Coronary artery (tissue), 2 donors: ENCODE results near the gene PRKACB.

ENCODE experiments used
- DNase-seq: peaks from one replicate; pipeline ENCODE4 v3.0.0-alpha.2; 2017; ENCODE audit warnings: low spot score
- H3K27ac ChIP-seq, 2 donors: fragments of 200-600 bp; sonication (generic); one replicate each; pipeline ENCODE4 v1.5.1; 2016 to 2019
- H3K4me3 ChIP-seq: fragments of 200-600 bp; sonication (generic); 2 replicates; pipeline ENCODE4 v1.5.1; 2016; ENCODE audit warnings: mild to moderate bottlenecking, moderate library complexity
- CTCF ChIP-seq: fragments of 200-600 bp; sonication (generic); IDR thresholded peaks from one replicate; pipeline ENCODE4 v1.5.1; 2019; ENCODE audit warnings: antibody characterized with exemption

The PRKACB gene

GRCh38 chr1:84156210-84156621, 12.1 kb downstream of the PRKACB start:
- Histone ChIP-seq H3K27ac (no peak overlapping the region), H3K4me3 (no peak overlapping the region)
- no peak for DNase-seq
- no peak for TF ChIP-seq CTCF

- H3K27ac ChIP-seq = no peak overlapping the region
- TF ChIP-seq CTCF = no peak
- no peak for DNase-seq
- H3K4me3 ChIP-seq = no peak overlapping the region
These were observed 15.6 kb downstream of the PRKACB start for GRCh38 chr1:84159533-84160240.

GRCh38 chr1:84162295-84162694, 18.2 kb downstream of the PRKACB start:
- TF ChIP-seq CTCF = no peak
- Histone ChIP-seq H3K27ac (no peak overlapping the region), H3K4me3 (no peak overlapping the region)
- no peak for DNase-seq

GRCh38 chr1:84163123-84163931, 19.3 kb downstream of the PRKACB start:
- no peak for TF ChIP-seq CTCF
- no peak overlapping the region for H3K27ac ChIP-seq
- no peak for DNase-seq
- no peak overlapping the region for H3K4me3 ChIP-seq

GRCh38 chr1:84164161-84164560, 20.1 kb downstream of the PRKACB start:
- Histone ChIP-seq H3K27ac (no peak overlapping the region), H3K4me3 (no peak overlapping the region)
- no peak for DNase-seq
- no peak for TF ChIP-seq CTCF

- Histone ChIP-seq H3K27ac (no peak overlapping the region), H3K4me3 (no peak overlapping the region)
- no peak for TF ChIP-seq CTCF
- DNase-seq = no peak
These were observed 20.5 kb downstream of the PRKACB start for GRCh38 chr1:84164567-84165021.

- DNase-seq = no peak
- TF ChIP-seq CTCF = no peak
- H3K27ac ChIP-seq = no peak overlapping the region
- no peak overlapping the region for H3K4me3 ChIP-seq
These were observed 21.5 kb downstream of the PRKACB start for GRCh38 chr1:84165601-84166000.
